Heart left ventricle (tissue), 13 donors: Measurements from ENCODE around the gene SLIT3.

ENCODE experiments used
- CTCF ChIP-seq, 12 donors: fragments of 200-600 bp; sonication (generic) in 4 of 12; IDR thresholded peaks; one replicate each; pipeline versions ENCODE4 v1.5.0 to v1.8.0; 2018 to 2022; ENCODE audit warnings: antibody characterized with exemption in 12 of 12, mild to moderate bottlenecking in 5 of 12
- POLR2A ChIP-seq, 2 donors: fragments of 450-650 bp; IDR thresholded peaks; one replicate each; pipeline ENCODE4 v1.6.1; 2017; ENCODE audit warnings: antibody characterized with exemption in 2 of 2, mild to moderate bottlenecking in 2 of 2, moderate library complexity in 2 of 2
- donor health status: ischemic (EF 13 %, LVEDD 7.1; RV severe dilation, severe dysfunction).
- donor health status: DM: no; HTN: yes; CAD: no.
- donor health status: DM: no; HTN: no; CAD: no.
- donor health status: ischemic (EF 25% LVEDD 6.9; RV normal size, moderate dysfunction).
- donor health status: ischemic (EF 25% LVEDD 5.7; RV mildly dilated, moderate dysfunction).
- donor health status: ischemic (EF 35%, LVEDD 5.7; RV mildly dilated, moderate dysfunction).
- donor health status: nonischemic (EF 11% LVEDD 7.7; RV severe dilation, severe dysfunction).
- donor health status: DM: yes; HTN: yes; CAD: no.
- donor health status: PGD.
- donor health status: ischemic (EF 29% LVEDD 5.4; RV normal size, mild dysfunction).
- donor health status: nonischemic (EF 23%, LVEDD 6.1; RV moderate dilation, normal function).

- no peak for TF ChIP-seq POLR2A (IDR thresholded peaks at IDR 0.05)
- TF ChIP-seq CTCF (IDR thresholded peaks at IDR 0.05): no peak
These were observed 350.5 kb downstream of the SLIT3 start for GRCh38 chr5:168950241-168950951.
